K562 (cell line): ENCODE data around the gene GEMIN7. TPM values are rescaled to one million over a fixed set of nuclear protein-coding genes. Genes with fewer than 3 reads are reported as not detected.

ENCODE experiments used
- ETV1 ChIP-seq: fragments of 450-650 bp; conservative IDR thresholded peaks from 2 replicates; pipeline ENCODE4 v1.6.1; 2016; ENCODE audit warnings: missing genetic modification characterization, control low read depth, low read depth, missing compliant biosample characterization
- KDM5B ChIP-seq: fragments of 200-600 bp; sonication (generic); IDR thresholded peaks from 2 replicates; pipeline ENCODE4 v1.6.1; 2012; ENCODE audit warnings: low read depth, mild to moderate bottlenecking, moderate library complexity, low read length, control low read depth, inconsistent platforms; ENCODE audit not compliant: insufficient replicate concordance
- NFE2L1 ChIP-seq: fragments of 450-650 bp; IDR thresholded peaks from 2 replicates; pipeline ENCODE4 v1.6.1; 2016; ENCODE audit warnings: missing genetic modification characterization, low read depth, mild to moderate bottlenecking, missing compliant biosample characterization, moderate library complexity, borderline replicate concordance
- NR2F6 ChIP-seq: fragments of 450-650 bp; formaldehyde crosslinking; IDR thresholded peaks from 2 replicates; pipeline ENCODE4 v1.4.0; 2020; ENCODE audit warnings: mild to moderate bottlenecking
- RBM22 ChIP-seq: fragments of 200-400 bp; formaldehyde crosslinking; IDR thresholded peaks from 2 replicates; pipeline ENCODE4 v1.6.1; 2018; ENCODE audit warnings: low read length, low read depth; ENCODE audit not compliant: poor library complexity, severe bottlenecking
- STAT5B ChIP-seq: fragments of 250-450 bp; sonication (Bioruptor Pico); IDR thresholded peaks from 2 replicates; pipeline ENCODE4 v1.8.0; 2021; ENCODE audit warnings: mild to moderate bottlenecking, inconsistent platforms
- polyA plus RNA-seq, 8 experiments: library from polyadenylated mRNA; depleted of rRNA in 4 of 8; stranded (reverse) in 5 of 8; unstranded in 3 of 8; fragments of >200 nt; fragmentation: Nextera tagmentation in 2 of 8; fragmentation: Illumina TruSeq in 1 of 8; extraction: Ambion mirVana in 2 of 8; extraction: Trizol in 1 of 8; gene quantifications; 2 replicates each; pipeline versions ENCODE4 v1.2.1 to v1.2.3, GENCODE V29; 2011 to 2014; ENCODE audit warnings: inconsistent platforms in 1 of 8, missing spikeins in 1 of 8
- total RNA-seq, 7 experiments: library from RNA; depleted of rRNA in 6 of 7; stranded (reverse); fragments of >200 nt in 6 of 7; fragmentation: Illumina TruSeq in 2 of 7; extraction: Trizol in 2 of 7; gene quantifications; 2 replicates each; pipeline versions ENCODE4 v1.2.1 to v1.2.3, GENCODE V29; 2011 to 2021; ENCODE audit warnings: low replicate concordance in 1 of 7
- TF ChIP-seq, protein P1 (sequence below): fragments of 450-650 bp; IDR thresholded peaks from 2 replicates; pipeline ENCODE4 v1.6.1; 2016; ENCODE audit warnings: mild to moderate bottlenecking, moderate library complexity

GEMIN7 gene
- total and polyA plus RNA-seq, 9 of the 15 experiments (the other 6 are each of a cell fraction or from before 2014, with no cell fraction given): 23.1 to 124 (median 54.9) TPM

DNA sequence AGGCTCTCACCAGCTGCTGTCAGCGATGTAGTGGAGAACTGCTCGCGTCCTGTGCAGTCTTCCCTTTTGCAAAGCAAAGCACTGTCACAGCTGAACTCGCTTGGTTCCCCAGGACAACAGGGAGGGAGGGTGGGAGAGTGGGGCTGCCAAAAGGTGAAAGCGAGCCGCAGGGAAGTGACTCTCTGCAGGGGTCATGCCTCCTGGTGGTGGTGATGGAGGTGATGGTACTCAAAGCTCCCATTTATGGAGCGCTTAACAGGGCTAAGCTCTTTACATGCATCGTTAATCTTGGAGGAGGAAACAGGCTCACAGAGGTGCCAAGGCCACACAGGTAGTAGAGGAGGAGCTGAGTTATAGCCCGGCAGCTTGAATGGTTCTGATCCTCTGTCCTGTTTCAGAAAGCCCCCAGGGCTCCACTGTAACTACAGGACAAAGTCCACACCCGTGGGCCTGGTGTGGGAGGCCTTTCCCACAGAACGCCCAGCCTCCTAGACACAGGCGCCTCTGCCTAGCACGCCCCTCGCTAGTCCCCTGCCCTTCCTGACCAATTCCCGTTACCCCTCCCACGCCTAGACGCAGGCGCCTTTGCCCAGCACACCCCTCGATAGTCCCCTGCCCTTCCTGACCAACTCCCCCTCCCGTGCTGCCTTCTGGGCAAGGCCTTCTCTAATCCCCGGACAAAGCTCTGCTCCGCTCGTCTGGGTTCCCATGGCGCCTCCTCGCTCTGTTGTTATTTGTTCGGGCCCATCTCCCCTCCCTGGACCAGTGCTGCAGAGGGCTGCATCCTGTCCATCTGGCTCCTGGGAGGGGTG, 24.7 kb downstream of the GEMIN7 start (continued):
- TF ChIP-seq STAT5B (CRISPR knock-in tag) (no peak), RBM22 (no peak), NR2F6 (CRISPR knock-in tag) (no peak), NFE2L1 (tag) (no peak), ETV1 (tag) (no peak), KDM5B (no peak)
- TF ChIP-seq, protein P1, sequence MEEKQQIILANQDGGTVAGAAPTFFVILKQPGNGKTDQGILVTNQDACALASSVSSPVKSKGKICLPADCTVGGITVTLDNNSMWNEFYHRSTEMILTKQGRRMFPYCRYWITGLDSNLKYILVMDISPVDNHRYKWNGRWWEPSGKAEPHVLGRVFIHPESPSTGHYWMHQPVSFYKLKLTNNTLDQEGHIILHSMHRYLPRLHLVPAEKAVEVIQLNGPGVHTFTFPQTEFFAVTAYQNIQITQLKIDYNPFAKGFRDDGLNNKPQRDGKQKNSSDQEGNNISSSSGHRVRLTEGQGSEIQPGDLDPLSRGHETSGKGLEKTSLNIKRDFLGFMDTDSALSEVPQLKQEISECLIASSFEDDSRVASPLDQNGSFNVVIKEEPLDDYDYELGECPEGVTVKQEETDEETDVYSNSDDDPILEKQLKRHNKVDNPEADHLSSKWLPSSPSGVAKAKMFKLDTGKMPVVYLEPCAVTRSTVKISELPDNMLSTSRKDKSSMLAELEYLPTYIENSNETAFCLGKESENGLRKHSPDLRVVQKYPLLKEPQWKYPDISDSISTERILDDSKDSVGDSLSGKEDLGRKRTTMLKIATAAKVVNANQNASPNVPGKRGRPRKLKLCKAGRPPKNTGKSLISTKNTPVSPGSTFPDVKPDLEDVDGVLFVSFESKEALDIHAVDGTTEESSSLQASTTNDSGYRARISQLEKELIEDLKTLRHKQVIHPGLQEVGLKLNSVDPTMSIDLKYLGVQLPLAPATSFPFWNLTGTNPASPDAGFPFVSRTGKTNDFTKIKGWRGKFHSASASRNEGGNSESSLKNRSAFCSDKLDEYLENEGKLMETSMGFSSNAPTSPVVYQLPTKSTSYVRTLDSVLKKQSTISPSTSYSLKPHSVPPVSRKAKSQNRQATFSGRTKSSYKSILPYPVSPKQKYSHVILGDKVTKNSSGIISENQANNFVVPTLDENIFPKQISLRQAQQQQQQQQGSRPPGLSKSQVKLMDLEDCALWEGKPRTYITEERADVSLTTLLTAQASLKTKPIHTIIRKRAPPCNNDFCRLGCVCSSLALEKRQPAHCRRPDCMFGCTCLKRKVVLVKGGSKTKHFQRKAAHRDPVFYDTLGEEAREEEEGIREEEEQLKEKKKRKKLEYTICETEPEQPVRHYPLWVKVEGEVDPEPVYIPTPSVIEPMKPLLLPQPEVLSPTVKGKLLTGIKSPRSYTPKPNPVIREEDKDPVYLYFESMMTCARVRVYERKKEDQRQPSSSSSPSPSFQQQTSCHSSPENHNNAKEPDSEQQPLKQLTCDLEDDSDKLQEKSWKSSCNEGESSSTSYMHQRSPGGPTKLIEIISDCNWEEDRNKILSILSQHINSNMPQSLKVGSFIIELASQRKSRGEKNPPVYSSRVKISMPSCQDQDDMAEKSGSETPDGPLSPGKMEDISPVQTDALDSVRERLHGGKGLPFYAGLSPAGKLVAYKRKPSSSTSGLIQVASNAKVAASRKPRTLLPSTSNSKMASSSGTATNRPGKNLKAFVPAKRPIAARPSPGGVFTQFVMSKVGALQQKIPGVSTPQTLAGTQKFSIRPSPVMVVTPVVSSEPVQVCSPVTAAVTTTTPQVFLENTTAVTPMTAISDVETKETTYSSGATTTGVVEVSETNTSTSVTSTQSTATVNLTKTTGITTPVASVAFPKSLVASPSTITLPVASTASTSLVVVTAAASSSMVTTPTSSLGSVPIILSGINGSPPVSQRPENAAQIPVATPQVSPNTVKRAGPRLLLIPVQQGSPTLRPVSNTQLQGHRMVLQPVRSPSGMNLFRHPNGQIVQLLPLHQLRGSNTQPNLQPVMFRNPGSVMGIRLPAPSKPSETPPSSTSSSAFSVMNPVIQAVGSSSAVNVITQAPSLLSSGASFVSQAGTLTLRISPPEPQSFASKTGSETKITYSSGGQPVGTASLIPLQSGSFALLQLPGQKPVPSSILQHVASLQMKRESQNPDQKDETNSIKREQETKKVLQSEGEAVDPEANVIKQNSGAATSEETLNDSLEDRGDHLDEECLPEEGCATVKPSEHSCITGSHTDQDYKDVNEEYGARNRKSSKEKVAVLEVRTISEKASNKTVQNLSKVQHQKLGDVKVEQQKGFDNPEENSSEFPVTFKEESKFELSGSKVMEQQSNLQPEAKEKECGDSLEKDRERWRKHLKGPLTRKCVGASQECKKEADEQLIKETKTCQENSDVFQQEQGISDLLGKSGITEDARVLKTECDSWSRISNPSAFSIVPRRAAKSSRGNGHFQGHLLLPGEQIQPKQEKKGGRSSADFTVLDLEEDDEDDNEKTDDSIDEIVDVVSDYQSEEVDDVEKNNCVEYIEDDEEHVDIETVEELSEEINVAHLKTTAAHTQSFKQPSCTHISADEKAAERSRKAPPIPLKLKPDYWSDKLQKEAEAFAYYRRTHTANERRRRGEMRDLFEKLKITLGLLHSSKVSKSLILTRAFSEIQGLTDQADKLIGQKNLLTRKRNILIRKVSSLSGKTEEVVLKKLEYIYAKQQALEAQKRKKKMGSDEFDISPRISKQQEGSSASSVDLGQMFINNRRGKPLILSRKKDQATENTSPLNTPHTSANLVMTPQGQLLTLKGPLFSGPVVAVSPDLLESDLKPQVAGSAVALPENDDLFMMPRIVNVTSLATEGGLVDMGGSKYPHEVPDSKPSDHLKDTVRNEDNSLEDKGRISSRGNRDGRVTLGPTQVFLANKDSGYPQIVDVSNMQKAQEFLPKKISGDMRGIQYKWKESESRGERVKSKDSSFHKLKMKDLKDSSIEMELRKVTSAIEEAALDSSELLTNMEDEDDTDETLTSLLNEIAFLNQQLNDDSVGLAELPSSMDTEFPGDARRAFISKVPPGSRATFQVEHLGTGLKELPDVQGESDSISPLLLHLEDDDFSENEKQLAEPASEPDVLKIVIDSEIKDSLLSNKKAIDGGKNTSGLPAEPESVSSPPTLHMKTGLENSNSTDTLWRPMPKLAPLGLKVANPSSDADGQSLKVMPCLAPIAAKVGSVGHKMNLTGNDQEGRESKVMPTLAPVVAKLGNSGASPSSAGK: no peak
- TF ChIP-seq, all 486 proteins: peak for 0
